Measurements from ENCODE around the gene TP63.
A peak's percentile ranks its signal among the peaks of the same experiment; 100 is the strongest.

Gene TP63

DNA sequence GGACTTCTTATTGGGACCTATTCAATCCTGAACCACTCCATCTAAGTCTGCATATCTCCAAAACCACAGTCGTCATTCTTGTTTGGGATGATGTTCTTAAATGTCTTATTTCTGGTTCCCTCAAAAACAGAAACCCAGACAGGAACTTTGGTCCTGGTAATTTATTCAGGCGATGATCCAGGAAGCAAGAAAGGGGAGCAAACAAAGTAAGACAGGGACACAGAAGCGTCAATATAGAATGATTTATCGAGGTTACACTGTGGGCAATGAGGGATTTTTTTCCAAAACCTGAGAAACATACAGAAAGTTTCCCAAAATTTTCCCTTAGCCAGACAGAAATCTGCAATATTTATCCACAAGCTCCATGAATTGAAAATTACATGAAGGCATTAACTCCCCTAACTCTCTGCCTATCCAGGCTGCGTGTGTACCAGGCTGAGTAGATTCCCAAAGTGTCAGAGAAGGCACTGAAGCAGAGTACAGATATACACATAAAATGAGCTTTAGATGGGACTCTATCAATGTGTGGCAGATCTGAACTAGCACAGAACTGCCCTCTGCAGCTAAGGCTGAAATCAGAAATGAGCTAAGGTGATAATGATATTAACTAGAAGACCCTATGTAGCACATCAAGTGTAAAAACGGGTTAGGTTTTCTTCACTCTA lies 43.2 kb downstream of the TP63 start:
- DNase-seq (ENCODE audit: low read depth in 2 of 2) = no peak
- TF ChIP-seq, protein P1, sequence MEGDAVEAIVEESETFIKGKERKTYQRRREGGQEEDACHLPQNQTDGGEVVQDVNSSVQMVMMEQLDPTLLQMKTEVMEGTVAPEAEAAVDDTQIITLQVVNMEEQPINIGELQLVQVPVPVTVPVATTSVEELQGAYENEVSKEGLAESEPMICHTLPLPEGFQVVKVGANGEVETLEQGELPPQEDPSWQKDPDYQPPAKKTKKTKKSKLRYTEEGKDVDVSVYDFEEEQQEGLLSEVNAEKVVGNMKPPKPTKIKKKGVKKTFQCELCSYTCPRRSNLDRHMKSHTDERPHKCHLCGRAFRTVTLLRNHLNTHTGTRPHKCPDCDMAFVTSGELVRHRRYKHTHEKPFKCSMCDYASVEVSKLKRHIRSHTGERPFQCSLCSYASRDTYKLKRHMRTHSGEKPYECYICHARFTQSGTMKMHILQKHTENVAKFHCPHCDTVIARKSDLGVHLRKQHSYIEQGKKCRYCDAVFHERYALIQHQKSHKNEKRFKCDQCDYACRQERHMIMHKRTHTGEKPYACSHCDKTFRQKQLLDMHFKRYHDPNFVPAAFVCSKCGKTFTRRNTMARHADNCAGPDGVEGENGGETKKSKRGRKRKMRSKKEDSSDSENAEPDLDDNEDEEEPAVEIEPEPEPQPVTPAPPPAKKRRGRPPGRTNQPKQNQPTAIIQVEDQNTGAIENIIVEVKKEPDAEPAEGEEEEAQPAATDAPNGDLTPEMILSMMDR (IDR thresholded peaks at IDR 0.05; ENCODE audit: low read depth, low read length) = no peak
- H3K4me3 ChIP-seq (replicated peaks in 1 of 2; ENCODE audit: low read depth in 2 of 2, low read length in 2 of 2) = no peak overlapping the region

DNA sequence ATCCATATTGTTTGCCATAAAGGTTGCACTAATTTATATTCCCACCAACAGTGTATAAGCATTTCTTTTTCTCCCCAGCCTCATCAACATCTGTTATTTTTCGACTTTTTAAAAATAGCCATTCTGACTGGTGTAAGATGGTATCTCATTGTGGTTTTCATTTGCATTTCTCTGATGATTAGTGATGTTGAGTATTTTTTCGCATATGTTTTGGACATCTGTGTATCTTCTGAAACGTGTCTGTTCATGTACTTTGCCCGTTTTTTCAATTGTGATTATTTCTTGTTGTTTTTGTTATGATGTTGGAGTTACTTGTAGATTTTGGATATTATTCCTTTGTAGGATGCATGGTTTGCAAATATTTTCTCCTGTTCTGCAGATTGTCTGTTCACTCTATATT lies 46.5 kb downstream of the TP63 start:
- H3K4me3 ChIP-seq (replicated peaks in 1 of 2; ENCODE audit: low read depth in 2 of 2, low read length in 2 of 2) = no peak overlapping the region
- TF ChIP-seq, protein P1 (IDR thresholded peaks at IDR 0.05; ENCODE audit: low read depth, low read length) = no peak
- DNase-seq (ENCODE audit: low read depth in 2 of 2) = no peak

DNA sequence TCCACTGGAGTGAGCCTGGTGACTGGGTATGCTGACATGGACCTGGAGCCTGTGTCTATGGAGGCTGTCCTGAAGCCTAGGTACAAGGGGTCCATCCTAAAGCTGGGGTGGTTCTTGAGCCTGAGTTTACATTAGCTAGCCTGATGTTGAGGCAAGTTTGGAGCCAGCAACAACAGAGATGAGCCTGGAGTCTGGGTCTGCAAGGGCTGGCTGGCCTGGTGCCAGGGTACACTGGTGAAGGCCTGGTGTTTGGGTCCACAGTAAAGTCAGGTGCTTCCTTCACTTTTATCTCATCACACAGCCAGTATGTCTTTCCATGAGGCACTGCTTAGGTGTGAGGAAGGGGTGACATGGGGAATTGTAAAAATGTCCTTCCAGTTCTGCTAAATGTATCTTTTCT lies 49.5 kb downstream of the TP63 start:
- DNase-seq (ENCODE audit: low read depth in 2 of 2) = no peak
- TF ChIP-seq, protein P1 (IDR thresholded peaks at IDR 0.05; ENCODE audit: low read depth, low read length) = no peak
- H3K4me3 ChIP-seq (replicated peaks in 1 of 2; ENCODE audit: low read depth in 2 of 2, low read length in 2 of 2) = no peak overlapping the region

DNA sequence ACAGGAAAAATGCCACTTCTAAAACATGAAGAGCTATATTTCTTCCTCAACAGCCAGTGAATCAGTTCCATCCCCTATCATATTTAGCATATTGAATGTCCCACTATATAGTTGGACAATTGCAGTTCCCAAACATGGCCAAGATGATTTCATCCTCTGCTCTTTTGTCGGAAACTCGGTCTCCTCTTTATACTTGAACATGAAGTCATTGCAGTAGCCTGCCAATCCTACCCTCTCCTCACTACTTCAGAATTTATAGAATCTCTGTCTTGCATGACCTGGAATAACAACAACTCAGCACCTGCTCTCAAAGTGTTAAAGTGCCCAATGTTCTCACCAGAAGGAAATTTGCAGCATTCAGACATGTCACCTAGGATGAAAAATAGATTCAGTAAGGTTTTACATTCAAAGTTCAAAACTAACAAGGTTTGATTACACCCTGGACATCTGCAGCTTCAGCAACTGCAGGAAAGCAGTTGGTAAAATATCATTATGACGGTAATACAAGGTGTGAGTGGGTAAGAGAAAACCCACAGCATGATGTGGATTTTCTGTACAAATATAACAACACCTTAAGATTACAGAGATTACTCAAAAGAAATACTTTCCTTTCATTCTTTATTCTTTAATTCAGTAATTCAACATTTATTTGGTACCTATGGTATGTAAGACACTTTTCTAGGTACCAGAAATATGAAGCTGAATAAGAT lies 52.5 kb downstream of the TP63 start:
- peak in 1 of 2 donors; percentile 34 for DNase-seq (ENCODE audit: low read depth in 2 of 2)
- no peak overlapping the region for H3K4me3 ChIP-seq (replicated peaks in 1 of 2; ENCODE audit: low read depth in 2 of 2, low read length in 2 of 2)
- TF ChIP-seq, protein P1 (IDR thresholded peaks at IDR 0.05; ENCODE audit: low read depth, low read length) = no peak

DNA sequence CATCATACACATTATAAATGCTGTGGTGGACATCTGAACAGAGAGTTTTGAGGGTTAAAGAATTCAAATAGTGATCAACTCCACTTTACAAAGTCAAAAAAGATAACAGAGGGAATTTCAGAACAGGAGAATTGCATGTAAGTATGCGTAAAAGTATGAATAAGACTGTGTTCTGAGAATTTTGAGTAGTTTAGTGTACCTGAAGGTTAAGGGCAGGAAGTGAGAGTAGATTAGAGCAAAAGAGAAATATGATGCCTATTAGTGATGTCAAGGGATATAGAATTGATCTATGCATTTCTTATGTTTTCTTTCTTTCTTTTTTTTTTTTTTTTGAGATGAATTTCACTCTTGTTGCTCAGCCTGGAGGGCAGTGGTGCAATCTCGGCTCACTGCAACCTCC lies 53.1 kb downstream of the TP63 start:
- no peak for DNase-seq (ENCODE audit: low read depth in 2 of 2)
- H3K4me3 ChIP-seq (replicated peaks in 1 of 2; ENCODE audit: low read depth in 2 of 2, low read length in 2 of 2) = no peak overlapping the region
- TF ChIP-seq, protein P1 (IDR thresholded peaks at IDR 0.05; ENCODE audit: low read depth, low read length) = no peak

DNA sequence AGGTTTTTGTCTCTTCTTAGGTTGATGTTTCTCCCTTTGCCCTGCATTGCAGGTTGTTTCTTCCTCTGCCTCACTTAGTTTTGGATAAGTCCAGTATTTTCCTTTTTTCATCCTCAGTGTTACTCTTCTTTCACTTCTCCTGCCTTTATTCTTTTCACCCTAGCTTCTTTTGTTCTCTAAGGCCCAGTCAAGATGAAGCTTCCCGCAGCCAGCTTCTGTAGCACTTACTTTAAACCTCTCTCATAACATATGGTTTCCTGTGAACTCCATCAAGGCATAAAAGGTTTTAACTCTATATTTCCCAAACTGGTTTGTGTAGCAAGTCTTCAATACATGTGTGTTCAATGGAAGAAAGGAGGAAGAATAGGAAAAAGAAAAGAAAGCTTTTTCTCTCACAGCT lies 54.1 kb downstream of the TP63 start:
- no peak overlapping the region for H3K4me3 ChIP-seq (replicated peaks in 1 of 2; ENCODE audit: low read depth in 2 of 2, low read length in 2 of 2)
- DNase-seq (ENCODE audit: low read depth in 2 of 2) = no peak
- TF ChIP-seq, protein P1 (IDR thresholded peaks at IDR 0.05; ENCODE audit: low read depth, low read length) = no peak

Measured in cardiac fibroblast (primary cell).